Erythroblast (primary cell): ENCODE data around the gene RICTOR.

Source experiments
- GATA1 ChIP-seq: IDR thresholded peaks from 2 replicates; pipeline ENCODE4 v1.6.1; 2011; ENCODE audit warnings: low read depth, mild to moderate bottlenecking, control low read depth, low read length, moderate library complexity
- POLR2A ChIP-seq: IDR thresholded peaks from 2 replicates; pipeline ENCODE4 v1.6.1; 2011; ENCODE audit warnings: mild to moderate bottlenecking, low read length

- TF ChIP-seq POLR2A = no peak
- TF ChIP-seq GATA1 = no peak
Observed at GRCh38 chr5:39020458-39020857, 53.7 kb downstream of the RICTOR start.
